Type B pancreatic cell (in vitro differentiated cells): ENCODE data around the gene OGDH. TPM values are rescaled to one million over a fixed set of nuclear protein-coding genes. Genes with fewer than 3 reads are reported as not detected.

ENCODE experiments used
- DNase-seq: peaks from one replicate; pipeline ENCODE4 v3.0.0; 2021; ENCODE audit warnings: mixed read lengths; ENCODE audit not compliant: unreplicated experiment; ENCODE audit errors: extremely low spot score
- H3K27ac Mint-ChIP-seq: 2 replicates; pipeline ENCODE4 v1.8.0; 2021; ENCODE audit warnings: mild to moderate bottlenecking, mixed read lengths
- H3K27me3 Mint-ChIP-seq: 2 replicates; pipeline ENCODE4 v1.8.0; 2021; ENCODE audit warnings: mixed read lengths
- H3K36me3 Mint-ChIP-seq: 2 replicates; pipeline ENCODE4 v1.8.0; 2021; ENCODE audit warnings: mixed read lengths
- H3K4me1 Mint-ChIP-seq: one replicate; pipeline ENCODE4 v1.8.0; 2021; ENCODE audit warnings: mixed read lengths; ENCODE audit not compliant: unreplicated experiment
- H3K4me3 Mint-ChIP-seq: 2 replicates; pipeline ENCODE4 v1.8.0; 2021; ENCODE audit warnings: mild to moderate bottlenecking, mixed read lengths
- H3K9me3 Mint-ChIP-seq: 2 replicates; pipeline ENCODE4 v1.8.0; 2021; ENCODE audit warnings: mixed read lengths
- CTCF ChIP-seq: fragments of 200-600 bp; sonication (generic); conservative IDR thresholded peaks from 2 replicates; pipeline ENCODE4 v1.5.0; 2021; ENCODE audit warnings: antibody characterized with exemption, mild to moderate bottlenecking
- total RNA-seq: library from RNA; stranded (reverse); gene quantifications from 2 replicates; pipeline ENCODE4 v1.2.1, GENCODE V29; 2021; ENCODE audit warnings: low replicate concordance

Gene OGDH
- total RNA-seq, 1 donor from 2014 or later, result 92.8 TPM

GRCh38 chr7:44709945-44710596 lies 103.6 kb downstream of the OGDH start:
- no peak for TF ChIP-seq CTCF
- H3K27ac Mint-ChIP-seq, result no peak overlapping the region
- no peaks in the 10 kb centered on the region for H3K9me3 Mint-ChIP-seq

DNA sequence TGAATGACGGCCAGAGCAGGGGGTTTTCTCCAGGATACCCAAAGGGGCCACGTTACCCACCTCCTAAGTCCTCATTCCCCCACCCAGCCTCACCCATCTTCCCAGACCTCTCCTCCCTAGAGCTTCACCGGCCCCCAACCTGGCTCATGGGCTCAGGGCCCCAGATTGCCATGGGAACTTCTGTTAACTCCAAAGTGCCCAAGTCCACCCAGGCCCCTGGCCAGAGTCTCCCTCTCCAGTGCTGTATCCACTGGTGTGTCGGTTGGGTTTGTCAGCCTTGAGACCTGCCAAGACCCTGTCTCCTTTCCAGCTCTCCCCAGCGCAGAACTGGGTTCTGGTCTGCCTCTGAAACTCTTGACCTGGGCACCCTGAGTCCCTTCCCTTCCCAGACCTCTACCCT lies 105.1 kb downstream of the OGDH start:
- TF ChIP-seq CTCF, result no peak
- H3K27ac Mint-ChIP-seq, result peak overlapping the region; percentile 48
- no peak for DNase-seq
- no peaks in the 10 kb centered on the region for H3K36me3 Mint-ChIP-seq
- H3K9me3 Mint-ChIP-seq, result no peaks in the 10 kb centered on the region
- H3K4me1 Mint-ChIP-seq, result peaks cover 7% of the 10 kb centered on the region
- H3K27me3 Mint-ChIP-seq, result peaks cover 3% of the 10 kb centered on the region
- no peak overlapping the region for H3K4me3 Mint-ChIP-seq

More at GRCh38 chr7:44709945-44710596, 103.6 kb downstream of the OGDH start:
- H3K36me3 Mint-ChIP-seq, result no peaks in the 10 kb centered on the region
- DNase-seq, result no peak
- H3K4me1 Mint-ChIP-seq, result peaks cover 7% of the 10 kb centered on the region
- peaks cover 3% of the 10 kb centered on the region for H3K27me3 Mint-ChIP-seq
- no peak overlapping the region for H3K4me3 Mint-ChIP-seq

DNA sequence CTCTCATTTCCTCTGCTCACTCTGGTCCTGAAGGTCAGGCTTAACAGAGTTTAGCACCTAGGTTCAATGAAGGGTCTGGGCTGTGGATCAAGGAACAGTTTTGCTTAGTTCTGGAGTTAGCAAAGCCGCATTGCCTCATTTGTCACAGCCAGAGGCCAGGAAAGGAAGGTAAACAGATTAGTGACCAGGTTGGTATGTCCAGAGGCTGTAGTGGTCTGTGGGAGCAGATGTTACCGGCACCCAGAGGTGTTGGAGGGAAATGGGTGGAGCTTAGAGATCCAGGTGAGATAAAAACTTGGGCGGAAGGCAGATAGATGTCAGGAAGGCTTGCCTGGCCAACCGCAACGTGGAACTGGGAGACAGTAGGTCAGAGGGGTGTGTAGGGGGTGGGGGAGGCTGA lies 105.6 kb downstream of the OGDH start:
- H3K27ac Mint-ChIP-seq, result peak overlapping the region; percentile 48
- H3K4me1 Mint-ChIP-seq, result peaks cover 7% of the 10 kb centered on the region
- H3K36me3 Mint-ChIP-seq, result no peaks in the 10 kb centered on the region
- no peak for TF ChIP-seq CTCF
- no peak overlapping the region for H3K4me3 Mint-ChIP-seq
- peaks cover 3% of the 10 kb centered on the region for H3K27me3 Mint-ChIP-seq
- no peaks in the 10 kb centered on the region for H3K9me3 Mint-ChIP-seq
- no peak for DNase-seq

DNA sequence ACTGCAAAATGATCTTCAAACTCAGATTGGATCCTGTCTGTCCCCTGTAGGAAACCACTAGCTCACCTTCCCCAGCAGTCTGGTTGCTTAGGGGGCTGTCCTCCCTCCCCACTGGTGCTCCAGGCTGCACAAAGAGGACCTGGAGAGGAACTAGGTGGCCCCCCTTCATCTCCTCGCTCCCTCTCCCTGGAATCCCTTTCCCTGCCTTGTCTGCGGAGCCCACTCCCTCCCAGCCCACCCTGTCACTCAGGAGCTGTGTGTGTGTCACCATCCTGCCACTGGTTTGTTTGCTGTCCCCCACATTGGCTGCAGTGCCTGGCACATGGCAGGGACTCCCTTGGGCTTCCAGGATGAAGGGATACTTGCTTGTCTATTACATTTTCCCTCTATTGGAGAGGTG lies 106.7 kb downstream of the OGDH start:
- H3K4me3 Mint-ChIP-seq, result no peak overlapping the region
- no peak for DNase-seq
- TF ChIP-seq CTCF, result no peak
- peaks cover 7% of the 10 kb centered on the region for H3K4me1 Mint-ChIP-seq
- H3K27me3 Mint-ChIP-seq, result peaks cover 3% of the 10 kb centered on the region
- no peaks in the 10 kb centered on the region for H3K9me3 Mint-ChIP-seq
- H3K27ac Mint-ChIP-seq, result no peak overlapping the region
- no peaks in the 10 kb centered on the region for H3K36me3 Mint-ChIP-seq

GRCh38 chr7:44713680-44714335 lies 107.4 kb downstream of the OGDH start:
- peaks cover 3% of the 10 kb centered on the region for H3K27me3 Mint-ChIP-seq
- H3K9me3 Mint-ChIP-seq, result no peaks in the 10 kb centered on the region
- H3K27ac Mint-ChIP-seq, result no peak overlapping the region
- H3K4me1 Mint-ChIP-seq, result peaks cover 7% of the 10 kb centered on the region
- no peak for DNase-seq
- no peaks in the 10 kb centered on the region for H3K36me3 Mint-ChIP-seq
- TF ChIP-seq CTCF, result no peak
- H3K4me3 Mint-ChIP-seq, result no peak overlapping the region
